Ovary (tissue), 9 donors: ENCODE data around the gene CDADC1. TPM values are rescaled to one million over a fixed set of nuclear protein-coding genes. Genes with fewer than 3 reads are reported as not detected.

Experiments
- DNase-seq, 5 donors: peaks; one replicate each; pipeline ENCODE4 v3.0.0-alpha.2; 2019 to 2020
- H3K27ac ChIP-seq, 2 donors: fragments of 200-600 bp; one replicate each; pipeline versions ENCODE4 v1.5.1 to v1.8.0; 2019 to 2022
- H3K27me3 ChIP-seq: fragments of 200-600 bp; one replicate; pipeline ENCODE4 v1.8.0; 2022
- H3K36me3 ChIP-seq: fragments of 200-600 bp; sonication (generic); one replicate; pipeline ENCODE4 v1.5.1; 2019
- H3K4me1 ChIP-seq: one replicate; pipeline ENCODE4 v1.8.1; 2013; ENCODE audit warnings: mild to moderate bottlenecking, moderate library complexity; ENCODE audit not compliant: insufficient read depth
- H3K4me3 ChIP-seq: fragments of 200-600 bp; sonication (generic); one replicate; pipeline ENCODE4 v1.5.1; 2017
- H3K9me3 ChIP-seq, 2 donors: fragments of 200-600 bp in 1 of 2; sonication (generic) in 1 of 2; one replicate each; pipeline versions ENCODE4 v1.5.1 to v1.8.1; 2013 to 2019; ENCODE audit warnings: mild to moderate bottlenecking in 1 of 2, moderate library complexity in 1 of 2
- CTCF ChIP-seq, 3 donors: fragments of 450-650 bp in 2 of 3; fragments of 200-600 bp in 1 of 3; IDR thresholded peaks; one replicate each; pipeline versions ENCODE4 v1.5.1 to v1.8.0; 2016 to 2022; ENCODE audit warnings: antibody characterized with exemption in 3 of 3, mild to moderate bottlenecking in 1 of 3
- EP300 ChIP-seq: sonication (generic); formaldehyde crosslinking; IDR thresholded peaks from one replicate; pipeline ENCODE4 v1.6.1; 2017; ENCODE audit warnings: antibody characterized with exemption
- POLR2A ChIP-seq: fragments of 450-650 bp; IDR thresholded peaks from one replicate; pipeline ENCODE4 v1.6.1; 2017; ENCODE audit warnings: antibody characterized with exemption, mild to moderate bottlenecking, moderate library complexity
- WGBS, 3 donors: extraction: QIAGEN DNeasy Blood & Tissue Kit in 1 of 3; methylation state at CpG; one replicate each; pipeline versions ENCODE4 v1.1.5 to v1.1.7; 2013 to 2017; 5-methylcytosine and 5-hydroxymethylcytosine counted together
- intact Hi-C, 4 donors: fragments of 100-400 bp; cut with DNase I; formaldehyde crosslinking; loops; one replicate each; pipeline versions ENCODE4 v1.11.0 to v1.15.1; 2022 to 2023
- polyA plus RNA-seq, 2 donors: library from polyadenylated mRNA; stranded (reverse); fragments of 200-250 nt in 1 of 2; fragments of 350-450 nt in 1 of 2; fragmentation: Illumina TruSeq in 1 of 2; extraction: RNeasy Lipid Tissue Mini Kit (QIAGEN cat#74804) in 1 of 2; gene quantifications; one replicate each; pipeline ENCODE4 v1.2.3, GENCODE V29; 2013 to 2014
- total RNA-seq, 7 donors: library from RNA; depleted of rRNA in 2 of 7; stranded (reverse); fragments of >200 nt in 2 of 7; fragmentation: NEBNext Ultra II Directional in 3 of 7; extraction: Animal tissue kit (Norgen Biotek cat#: 25700) in 3 of 7; gene quantifications; one replicate each; pipeline versions ENCODE4 v1.1.0 to v1.2.4, GENCODE V29; 2016 to 2023
- donor health status: DM: no; HTN: no; CAD: no; lungs with moderate emphysema.
- donor health status: DM: no; HTN: no; CAD: no.
- donor health status: Bipolar disorder and iron deficiency.
- donor health status: DM: yes; HTN: yes; CAD: no.
- donor health status: DM: no; HTN: no; CAD: no.
- donor health status: DM: yes; HTN: yes; CAD: no.

The CDADC1 gene
- total and polyA plus RNA-seq, 9 donors, result 7.5 to 17.9 (median 13.0) TPM

GRCh38 chr13:49329831-49330545 lies 82.3 kb downstream of the CDADC1 start:
- H3K9me3 ChIP-seq, result no peaks in the 10 kb centered on the region
- H3K27me3 ChIP-seq, result no peaks in the 10 kb centered on the region
- 16 to 28% (median 18%) methylated on average over 8 of the region's 8 CpGs for WGBS, 3 donors
- TF ChIP-seq EP300 (no peak), CTCF (IDR thresholded peaks at IDR 0.05) (no peak), POLR2A (no peak)
- no peak overlapping the region for H3K4me3 ChIP-seq
- intact Hi-C loops, result no loop called here
- peak overlapping the region in 1 of 2 donors; percentile 74 for H3K27ac ChIP-seq
- H3K4me1 ChIP-seq, result peaks cover 5% of the 10 kb centered on the region
- DNase-seq, result peak in 4 of 5 donors; percentile 28 to 69 (median 58)
- H3K36me3 ChIP-seq, result no peaks in the 10 kb centered on the region

- Histone ChIP-seq H3K27ac (peak overlapping the region in 1 of 2 donors; percentile 74), H3K4me3 (no peak overlapping the region), H3K4me1 (peaks cover 5% of the 10 kb centered on the region), H3K9me3 (no peaks in the 10 kb centered on the region), H3K36me3 (no peaks in the 10 kb centered on the region), H3K27me3 (no peaks in the 10 kb centered on the region)
- intact Hi-C loops, result no loop called here
- TF ChIP-seq CTCF (IDR thresholded peaks at IDR 0.05) (no peak), EP300 (no peak), POLR2A (no peak)
- WGBS, 3 donors, result 98 to 99% (median 98%) methylated on average over 1 of the region's 1 CpG
- no peak for DNase-seq
Observed at GRCh38 chr13:49330546-49330864, 82.8 kb downstream of the CDADC1 start.

- Histone ChIP-seq H3K4me3 (no peak overlapping the region), H3K27me3 (no peaks in the 10 kb centered on the region), H3K36me3 (no peaks in the 10 kb centered on the region), H3K9me3 (no peaks in the 10 kb centered on the region), H3K27ac (no peak overlapping the region), H3K4me1 (no peaks in the 10 kb centered on the region)
- intact Hi-C loops, result no loop called here
- no peak for DNase-seq
- TF ChIP-seq EP300 (no peak), POLR2A (no peak), CTCF (IDR thresholded peaks at IDR 0.05) (no peak)
- 93 to 96% (median 94%) methylated on average over 4 of the region's 4 CpGs for WGBS, 3 donors
Observed at GRCh38 chr13:49336655-49337054, 88.9 kb downstream of the CDADC1 start.

- TF ChIP-seq CTCF (IDR thresholded peaks at IDR 0.05) (no peak), POLR2A (no peak), EP300 (no peak)
- intact Hi-C loops, result no loop called here
- Histone ChIP-seq H3K4me1 (no peaks in the 10 kb centered on the region), H3K9me3 (no peaks in the 10 kb centered on the region), H3K27ac (no peak overlapping the region), H3K27me3 (no peaks in the 10 kb centered on the region), H3K4me3 (no peak overlapping the region), H3K36me3 (no peaks in the 10 kb centered on the region)
- DNase-seq, result no peak
- WGBS, 3 donors, result 94 to 97% (median 94%) methylated on average over 10 of the region's 10 CpGs
Observed at GRCh38 chr13:49340161-49340560, 92.4 kb downstream of the CDADC1 start.
